GM12892 (cell line): ENCODE measurements around the gene SPHK2.

Source experiments
- DNase-seq: peaks from one replicate; pipeline ENCODE4 v3.0.0; 2011; ENCODE audit not compliant: insufficient read length
- FAIRE-seq: peaks from 2 replicates; lab custom pipeline; 2011; peaks lifted over from hg19 to GRCh38; lab: Jason Lieb, UNC
- POLR2A ChIP-seq: IDR thresholded peaks from 2 replicates; pipeline ENCODE4 v1.6.1; 2011; ENCODE audit warnings: low read depth, low read length, control low read depth
- POLR2AphosphoS5 ChIP-seq: IDR thresholded peaks from 2 replicates; pipeline ENCODE4 v1.6.1; 2011; ENCODE audit warnings: low read depth, low read length, control low read depth
- TAF1 ChIP-seq: IDR thresholded peaks from 2 replicates; pipeline ENCODE4 v1.6.1; 2011; ENCODE audit warnings: low read depth, mild to moderate bottlenecking, control low read depth, low read length, borderline replicate concordance

SPHK2 gene

GRCh38 chr19:48635263-48635965 lies 16.1 kb downstream of the SPHK2 start:
- TF ChIP-seq POLR2A (no peak), TAF1 (no peak), POLR2AphosphoS5 (no peak)
- FAIRE-seq (peak; percentile 92), DNase-seq (peak; percentile 80)

GRCh38 chr19:48635966-48636858 lies 16.9 kb downstream of the SPHK2 start:
- no peak for DNase-seq
- TF ChIP-seq POLR2AphosphoS5 = no peak
- no peak for TF ChIP-seq POLR2A
- TF ChIP-seq TAF1 = no peak
- no peak for FAIRE-seq

GRCh38 chr19:48636859-48637448 lies 17.6 kb downstream of the SPHK2 start, which contains the start of gene DBP:
DBP (minus strand) TSS chr19:48637379; CDS start chr19:48636994, 385 bp downstream.
- DNase-seq (no peak), FAIRE-seq (no peak)
- TF ChIP-seq POLR2A (no peak), POLR2AphosphoS5 (no peak), TAF1 (no peak)

- FAIRE-seq = peak; percentile 96
- TF ChIP-seq TAF1 (no peak), POLR2A (no peak), POLR2AphosphoS5 (no peak)
- DNase-seq = peak; percentile 94
Measured at GRCh38 chr19:48637449-48637947, 18.2 kb downstream of the SPHK2 start.

- peak; percentile 66 for DNase-seq
- FAIRE-seq = peak; percentile 82
- TF ChIP-seq TAF1 = peak; percentile 55; the same call in 1 of the 2 replicates
- no peak; the same call in none of the 2 replicates for TF ChIP-seq POLR2AphosphoS5
- TF ChIP-seq POLR2A = peak; percentile 66
Measured at GRCh38 chr19:48637948-48638830, 18.9 kb downstream of the SPHK2 start.

- FAIRE-seq (no peak), DNase-seq (no peak)
- TF ChIP-seq POLR2AphosphoS5 = no peak
- TF ChIP-seq POLR2A = no peak
- TF ChIP-seq TAF1 = no peak
Measured at GRCh38 chr19:48638831-48639381, 19.6 kb downstream of the SPHK2 start.

- DNase-seq (no peak), FAIRE-seq (no peak)
- TF ChIP-seq POLR2AphosphoS5 (no peak), TAF1 (no peak), POLR2A (no peak)
Measured at GRCh38 chr19:48639483-48640375, 20.4 kb downstream of the SPHK2 start.

GRCh38 chr19:48641850-48642249 lies 22.5 kb downstream of the SPHK2 start:
- FAIRE-seq = no peak
- TF ChIP-seq POLR2AphosphoS5 (no peak), POLR2A (no peak), TAF1 (no peak)

GRCh38 chr19:48642862-48643261 lies 23.6 kb downstream of the SPHK2 start:
- TF ChIP-seq POLR2AphosphoS5 (no peak), POLR2A (no peak), TAF1 (no peak)
- FAIRE-seq = no peak
- DNase-seq = no peak

More at GRCh38 chr19:48641850-48642249, 22.5 kb downstream of the SPHK2 start:
- no peak for DNase-seq

GRCh38 chr19:48644355-48644754 lies 25.0 kb downstream of the SPHK2 start:
- DNase-seq (no peak), FAIRE-seq (no peak)
- TF ChIP-seq POLR2AphosphoS5 (no peak), TAF1 (no peak), POLR2A (no peak)
